Caco-2 (cell line): Measurements from ENCODE around the gene SCYGR7. TPM values are rescaled to one million over a fixed set of nuclear protein-coding genes. Genes with fewer than 3 reads are reported as not detected.

Source experiments
- BruUV-seq: library from RNA; stranded (reverse); fragments of 400-500 nt; replicated peaks from 2 replicates; lab custom pipeline; 2021; lab: Mats Ljungman, UMichigan
- CTCF ChIA-PET: fragments of 300-600 bp; sonication (Branson Sonifier 250); formaldehyde crosslinking; loops from one replicate; lab custom pipeline; 2022; ENCODE audit warnings: antibody characterized with exemption; lab: Charles Lee
- POLR2A ChIA-PET: fragments of 300-600 bp; sonication (Branson Sonifier 250); formaldehyde crosslinking; loops from one replicate; lab custom pipeline; 2022; ENCODE audit warnings: antibody characterized with exemption; lab: Charles Lee
- DNase-seq, 2 experiments: peaks; one replicate each; pipeline versions ENCODE4 v3.0.0 to v3.0.0-alpha.2; 2020 to 2022
- H3K27me3 ChIP-seq: replicated peaks from 2 replicates; pipeline ENCODE4 v1.6.0; 2011; ENCODE audit warnings: low read length; ENCODE audit not compliant: control insufficient read depth, insufficient read depth
- H3K36me3 ChIP-seq: 2 replicates; pipeline ENCODE4 v1.5.1; 2011; ENCODE audit warnings: low read length; ENCODE audit not compliant: control insufficient read depth, insufficient read depth
- H3K4me1 ChIP-seq: fragments of 250-450 bp; sonication (Bioruptor Pico); 2 replicates; pipeline ENCODE4 v1.5.1; 2020; ENCODE audit warnings: mild to moderate bottlenecking
- H3K4me3 ChIP-seq: 2 replicates; pipeline ENCODE4 v1.5.1; 2011; ENCODE audit warnings: low read depth, mild to moderate bottlenecking, control low read depth, low read length
- H3K9me3 ChIP-seq: fragments of 250-450 bp; sonication (Bioruptor Pico); 2 replicates; pipeline ENCODE4 v1.5.1; 2020; ENCODE audit warnings: mild to moderate bottlenecking, moderate library complexity
- H3K27ac Mint-ChIP-seq: one replicate; pipeline ENCODE4 v1.8.0; 2022; ENCODE audit warnings: mixed read lengths; ENCODE audit not compliant: unreplicated experiment
- H3K27me3 Mint-ChIP-seq: one replicate; pipeline ENCODE4 v1.8.0; 2022; ENCODE audit warnings: mixed read lengths; ENCODE audit not compliant: insufficient read depth, unreplicated experiment
- H3K36me3 Mint-ChIP-seq: one replicate; pipeline ENCODE4 v1.8.0; 2022; ENCODE audit warnings: mild to moderate bottlenecking, mixed read lengths; ENCODE audit not compliant: insufficient read depth, unreplicated experiment
- H3K4me1 Mint-ChIP-seq: one replicate; pipeline ENCODE4 v1.8.0; 2022; ENCODE audit warnings: low read depth, mixed read lengths; ENCODE audit not compliant: unreplicated experiment
- H3K4me3 Mint-ChIP-seq: one replicate; pipeline ENCODE4 v1.8.0; 2022; ENCODE audit warnings: mild to moderate bottlenecking, moderate library complexity, mixed read lengths; ENCODE audit not compliant: unreplicated experiment
- H3K9me3 Mint-ChIP-seq: one replicate; pipeline ENCODE4 v1.8.0; 2022; ENCODE audit warnings: mixed read lengths; ENCODE audit not compliant: unreplicated experiment
- intact Hi-C: fragments of 100-400 bp; cut with micrococcal nuclease; formaldehyde crosslinking; loops from one replicate; pipeline ENCODE4 v1.10.0; 2022; ENCODE audit not compliant: unreplicated experiment
- total RNA-seq: library from RNA; stranded (reverse); gene quantifications from 2 replicates; pipeline ENCODE4 v1.2.3, GENCODE V29; 2022
- TF ChIP-seq, protein P1 (sequence below), 2 experiments: fragments of 200-600 bp in 1 of 2; IDR thresholded peaks; 1 replicate in 1 of 2; 2 replicates in 1 of 2; pipeline versions ENCODE4 v1.5.1 to v1.8.0; 2011 to 2022; ENCODE audit warnings: antibody characterized with exemption in 1 of 2, control low read depth in 1 of 2, inconsistent platforms in 1 of 2, low read depth in 1 of 2, low read length in 1 of 2, mild to moderate bottlenecking in 1 of 2, moderate library complexity in 1 of 2; ENCODE audit not compliant: insufficient read depth in 1 of 2, severe bottlenecking in 1 of 2, unreplicated experiment in 1 of 2

SCYGR7 gene
- total RNA-seq, 1 experiment from 2014 or later, result not detected

DNA sequence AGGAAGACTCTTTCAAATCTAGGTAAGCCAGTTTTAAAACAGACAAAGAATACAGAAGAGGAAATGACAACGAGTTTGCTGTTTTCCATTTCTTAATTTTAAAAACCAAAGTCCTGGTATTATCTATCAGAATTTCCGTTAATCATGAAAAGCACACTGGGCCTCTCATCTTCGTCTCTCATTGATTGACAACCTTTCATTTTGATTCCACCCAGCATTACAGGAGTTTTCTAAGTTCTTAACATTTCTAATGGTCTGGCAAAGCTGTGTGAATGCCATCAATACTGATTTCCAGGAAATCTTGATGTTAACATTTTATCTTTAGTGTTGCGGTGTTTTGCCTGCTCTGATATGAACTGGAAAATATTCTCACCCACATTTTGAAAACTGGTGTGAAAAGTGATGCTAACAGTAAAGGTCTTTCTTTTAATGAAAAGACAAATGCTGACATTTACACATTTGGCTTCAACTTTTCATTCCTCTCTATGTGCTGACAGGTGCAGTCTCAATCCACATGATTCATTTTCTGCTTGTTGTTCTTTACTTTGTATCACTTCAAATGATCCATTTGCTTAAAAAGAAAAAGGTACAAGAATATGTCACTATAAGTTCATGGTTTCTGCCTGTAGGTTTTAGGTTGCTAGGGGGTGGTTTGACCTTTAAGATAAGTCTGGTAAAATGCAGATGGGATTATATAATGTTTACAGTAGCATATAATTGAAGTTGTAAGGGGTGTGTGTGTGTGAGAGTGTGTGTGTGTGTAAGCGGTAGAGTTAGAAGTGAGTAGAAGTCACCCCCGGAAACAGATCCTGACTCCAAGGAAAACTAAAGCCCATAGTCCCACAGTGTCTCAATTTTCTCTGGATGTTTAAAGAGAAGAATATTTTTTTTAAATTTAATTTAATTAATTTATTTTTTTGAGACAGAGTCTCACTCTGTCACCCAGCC lies 47.0 kb downstream of the SCYGR7 start:
- no peak for DNase-seq
- H3K36me3 ChIP-seq, result no peaks in the 10 kb centered on the region
- no peak overlapping the region for H3K4me3 Mint-ChIP-seq
- H3K27ac Mint-ChIP-seq, result no peak overlapping the region
- no peaks in the 10 kb centered on the region for H3K36me3 Mint-ChIP-seq
- H3K27me3 Mint-ChIP-seq, result no peaks in the 10 kb centered on the region
- no peaks in the 10 kb centered on the region for H3K9me3 Mint-ChIP-seq
- ChIA-PET POLR2A (no interaction called here), CTCF (interaction anchor here (1.2 kb wide), 1 partner anchor 87 kb away, joined by 4 read pairs; no protein-coding TSS in a partner anchor)
- no peaks in the 10 kb centered on the region for H3K4me1 ChIP-seq
- no peaks in the 10 kb centered on the region for H3K4me1 Mint-ChIP-seq
- TF ChIP-seq, protein P1, sequence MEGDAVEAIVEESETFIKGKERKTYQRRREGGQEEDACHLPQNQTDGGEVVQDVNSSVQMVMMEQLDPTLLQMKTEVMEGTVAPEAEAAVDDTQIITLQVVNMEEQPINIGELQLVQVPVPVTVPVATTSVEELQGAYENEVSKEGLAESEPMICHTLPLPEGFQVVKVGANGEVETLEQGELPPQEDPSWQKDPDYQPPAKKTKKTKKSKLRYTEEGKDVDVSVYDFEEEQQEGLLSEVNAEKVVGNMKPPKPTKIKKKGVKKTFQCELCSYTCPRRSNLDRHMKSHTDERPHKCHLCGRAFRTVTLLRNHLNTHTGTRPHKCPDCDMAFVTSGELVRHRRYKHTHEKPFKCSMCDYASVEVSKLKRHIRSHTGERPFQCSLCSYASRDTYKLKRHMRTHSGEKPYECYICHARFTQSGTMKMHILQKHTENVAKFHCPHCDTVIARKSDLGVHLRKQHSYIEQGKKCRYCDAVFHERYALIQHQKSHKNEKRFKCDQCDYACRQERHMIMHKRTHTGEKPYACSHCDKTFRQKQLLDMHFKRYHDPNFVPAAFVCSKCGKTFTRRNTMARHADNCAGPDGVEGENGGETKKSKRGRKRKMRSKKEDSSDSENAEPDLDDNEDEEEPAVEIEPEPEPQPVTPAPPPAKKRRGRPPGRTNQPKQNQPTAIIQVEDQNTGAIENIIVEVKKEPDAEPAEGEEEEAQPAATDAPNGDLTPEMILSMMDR (IDR thresholded peaks at IDR 0.05; ENCODE audit: insufficient read depth in 1 of 2, low read depth in 1 of 2, low read length in 1 of 2, severe bottlenecking in 1 of 2, unreplicated experiment in 1 of 2), result no peak
- H3K4me3 ChIP-seq, result no peak overlapping the region
- intact Hi-C loops, result loop anchor here (2.0 kb wide), 2 partner anchors 88 to 110 kb away; no protein-coding TSS in a partner anchor
- BruUV-seq, result no TSS peak
- no peaks in the 10 kb centered on the region for H3K27me3 ChIP-seq
- H3K9me3 ChIP-seq, result no peaks in the 10 kb centered on the region

Other genes starting within 250 kb of the SCYGR7 start
- not detected in 2 replicates for gene SCYGR2, start 129.4 kb upstream of the SCYGR7 start, total RNA-seq
- gene SCYGR3, start 113.5 kb upstream of the SCYGR7 start, total RNA-seq, result not detected in 2 replicates
- not detected in 2 replicates for gene SCYGR4, start 110.8 kb upstream of the SCYGR7 start, total RNA-seq
- not detected in 2 replicates for gene SCYGR5, start 61.5 kb upstream of the SCYGR7 start, total RNA-seq
- 88.2 and 98.5 TPM in 2 replicates for gene SLC19A3, start 10.3 kb upstream of the SCYGR7 start, total RNA-seq
- gene SCYGR6, start 3.6 kb upstream of the SCYGR7 start, total RNA-seq, result not detected in 2 replicates
- gene SCYGR8, start 17.6 kb downstream of the SCYGR7 start, total RNA-seq, result not detected in 2 replicates
- gene CCL20, start 85.5 kb downstream of the SCYGR7 start, total RNA-seq, result 2.8 and 3.5 TPM in 2 replicates
- 5.4 and 6.6 TPM in 2 replicates for gene DAW1, start 143.3 kb downstream of the SCYGR7 start, total RNA-seq